ENCODE results near the gene MYLK3.
A peak's percentile ranks its signal among the peaks of the same experiment; 100 is the strongest.

MYLK3 gene

DNA sequence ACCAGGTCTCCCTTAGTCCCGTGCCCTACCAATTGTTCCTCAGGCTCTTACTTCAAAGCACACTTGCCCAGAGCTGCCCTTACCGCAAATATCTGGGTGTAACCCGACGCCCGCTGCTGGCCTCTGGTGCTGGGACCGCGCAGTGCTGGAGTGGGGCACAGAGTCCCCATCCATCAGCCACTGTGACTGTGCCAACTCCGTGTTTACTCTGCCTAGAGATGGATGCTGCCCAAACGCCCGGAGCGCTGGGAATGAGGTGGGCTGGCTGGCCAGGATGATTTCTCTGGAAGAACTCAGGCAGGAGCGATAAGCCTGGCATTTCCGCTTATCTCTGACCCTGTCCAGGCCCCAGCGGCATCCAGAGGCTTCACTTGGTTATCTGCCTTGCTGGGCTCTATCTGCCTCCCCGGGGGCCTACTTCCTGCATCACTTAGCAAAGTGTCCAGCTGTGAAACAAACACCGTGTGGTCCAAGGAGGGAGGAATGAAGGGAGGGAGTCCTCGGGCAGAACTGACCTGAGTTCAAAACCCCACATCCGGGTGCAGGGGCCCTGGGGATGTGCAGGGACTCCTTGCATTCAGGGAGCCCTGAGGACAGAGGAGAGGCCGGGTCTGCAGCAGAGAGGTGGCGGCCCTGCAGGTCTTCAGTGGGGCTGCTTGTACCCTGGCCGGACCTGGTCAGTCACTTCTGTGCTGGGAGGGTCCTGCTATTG lies 9.4 kb upstream of the MYLK3 start:
- no peak for DNase-seq (ENCODE audit: low read depth in 2 of 2)

DNA sequence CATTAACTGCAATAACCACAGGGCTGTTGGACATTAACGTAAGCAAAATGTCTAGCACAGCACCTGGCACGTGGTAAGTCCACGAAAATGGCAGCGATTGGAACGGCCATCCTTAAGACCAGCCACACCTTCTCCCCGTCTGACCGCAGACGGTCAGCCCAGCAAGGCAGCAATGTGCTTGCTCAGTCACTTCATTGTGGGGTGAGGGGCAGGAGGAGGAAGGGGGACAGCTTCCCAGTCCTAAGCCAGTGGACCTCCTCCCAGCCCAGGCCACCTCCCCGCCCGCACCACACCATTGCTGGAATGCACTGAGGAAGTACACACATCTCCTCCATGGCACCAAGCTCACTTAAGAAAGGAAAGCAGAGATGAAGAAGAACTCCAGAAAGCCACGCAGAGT lies 8.6 kb upstream of the MYLK3 start:
- no peak for DNase-seq (ENCODE audit: low read depth in 2 of 2)

- no peak for DNase-seq (ENCODE audit: low read depth in 2 of 2)
Measured at GRCh38 chr16:46753015-46753414, 4.9 kb upstream of the MYLK3 start.

DNA sequence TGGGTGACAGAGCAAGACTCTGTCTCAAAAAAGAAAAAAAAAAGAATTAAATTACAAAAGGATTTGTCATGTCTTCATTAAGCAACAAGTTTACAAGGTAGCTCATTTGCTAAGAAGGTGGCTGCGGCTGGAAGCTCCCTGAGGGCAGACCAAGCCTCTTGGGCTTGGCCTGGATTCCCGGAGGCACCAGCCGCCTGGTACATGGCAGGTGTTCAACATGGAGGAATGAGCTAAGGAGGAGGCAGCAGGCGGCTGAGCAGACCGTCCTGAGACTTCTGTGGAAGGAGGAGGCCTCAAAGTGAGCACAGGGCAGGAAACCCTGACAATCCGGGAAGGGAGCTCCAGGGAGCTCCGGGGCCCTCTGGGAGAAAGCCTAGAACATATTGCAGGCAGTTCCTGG lies 3.2 kb upstream of the MYLK3 start:
- DNase-seq (ENCODE audit: low read depth in 2 of 2), result no peak

- DNase-seq (ENCODE audit: low read depth in 2 of 2), result no peak
Measured at GRCh38 chr16:46748775-46749705, 896 bp upstream of the MYLK3 start.

GRCh38 chr16:46746821-46747776 lies 1.0 kb downstream of the MYLK3 start:
- no peak for DNase-seq (ENCODE audit: low read depth in 2 of 2)

DNA sequence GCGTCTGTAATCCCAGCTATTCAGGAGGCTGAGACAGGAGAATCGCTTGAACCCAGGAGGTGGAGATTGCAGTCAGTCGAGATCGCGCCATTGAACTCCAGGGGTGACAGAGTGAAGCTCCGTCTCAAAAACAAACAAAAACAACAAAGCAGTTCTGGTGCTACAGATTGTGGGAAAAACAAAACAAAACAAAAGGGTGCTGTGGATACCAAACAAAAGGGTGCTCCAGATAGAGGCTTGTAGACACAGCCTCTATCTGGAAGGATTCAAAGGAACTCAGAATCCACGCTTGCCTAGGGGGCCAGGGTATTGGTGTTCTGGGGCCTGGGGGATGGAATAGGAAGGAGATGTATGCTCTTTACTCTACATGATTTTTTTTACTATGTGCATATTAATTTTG lies 2.5 kb downstream of the MYLK3 start:
- DNase-seq (ENCODE audit: low read depth in 2 of 2), result no peak

DNA sequence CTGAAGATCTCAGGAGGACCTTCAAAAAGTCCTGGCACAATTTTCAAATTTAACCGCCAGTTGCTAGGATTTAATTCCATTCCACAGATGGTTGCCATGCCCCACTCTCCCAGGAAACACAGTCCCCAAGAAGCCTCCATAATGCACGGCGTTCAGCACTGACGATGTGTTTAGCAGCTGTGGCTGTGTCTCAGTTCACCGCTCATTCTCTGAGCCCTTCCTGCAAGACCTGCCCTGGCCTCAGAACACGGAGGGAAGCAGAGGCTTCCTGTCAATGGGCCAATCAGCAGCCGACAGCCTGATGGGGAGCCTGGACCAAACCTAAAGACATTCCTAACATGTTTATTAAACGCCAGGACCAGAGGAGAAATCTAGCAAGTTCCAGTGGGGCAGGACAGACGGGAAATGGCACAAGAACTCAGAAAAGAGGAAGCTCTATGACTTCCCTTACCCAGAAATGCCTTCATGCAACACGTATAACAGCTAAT lies 4.9 kb downstream of the MYLK3 start:
- DNase-seq (ENCODE audit: low read depth in 2 of 2), result peak in 1 of 2 experiments; percentile 3

- DNase-seq (ENCODE audit: low read depth in 2 of 2), result no peak
Measured at GRCh38 chr16:46739934-46740333, 8.2 kb downstream of the MYLK3 start.

DNA sequence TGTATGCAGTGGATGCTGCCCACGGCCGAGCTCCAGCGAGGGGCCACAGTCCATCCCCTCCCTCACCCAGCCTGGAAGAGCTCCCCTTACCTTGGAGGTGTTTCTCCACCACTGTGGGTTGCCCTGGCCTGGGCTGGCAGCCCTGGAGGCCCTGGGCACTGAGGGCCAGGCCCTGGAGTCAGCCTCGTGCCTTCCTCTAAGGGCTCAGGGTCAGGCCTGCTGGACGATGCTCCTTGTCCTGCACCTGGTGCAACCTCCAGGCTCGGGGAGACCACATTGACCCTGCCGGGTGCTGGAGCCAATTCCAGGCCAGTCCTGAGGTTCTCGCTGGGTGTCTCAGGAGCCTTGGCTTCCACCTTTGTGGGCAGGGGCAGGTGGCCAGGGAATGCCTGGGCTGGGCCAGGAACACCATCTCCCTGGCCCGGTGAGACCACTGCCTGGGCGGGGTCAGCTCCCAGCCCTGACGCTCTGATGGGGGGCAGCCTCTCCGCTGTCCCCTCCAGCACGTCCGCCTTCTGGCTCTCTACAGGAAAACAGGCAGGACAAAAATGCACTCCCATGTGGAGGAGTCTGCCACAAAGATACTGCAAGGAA lies 10.4 kb downstream of the MYLK3 start:
- no peak for DNase-seq (ENCODE audit: low read depth in 2 of 2)

DNA sequence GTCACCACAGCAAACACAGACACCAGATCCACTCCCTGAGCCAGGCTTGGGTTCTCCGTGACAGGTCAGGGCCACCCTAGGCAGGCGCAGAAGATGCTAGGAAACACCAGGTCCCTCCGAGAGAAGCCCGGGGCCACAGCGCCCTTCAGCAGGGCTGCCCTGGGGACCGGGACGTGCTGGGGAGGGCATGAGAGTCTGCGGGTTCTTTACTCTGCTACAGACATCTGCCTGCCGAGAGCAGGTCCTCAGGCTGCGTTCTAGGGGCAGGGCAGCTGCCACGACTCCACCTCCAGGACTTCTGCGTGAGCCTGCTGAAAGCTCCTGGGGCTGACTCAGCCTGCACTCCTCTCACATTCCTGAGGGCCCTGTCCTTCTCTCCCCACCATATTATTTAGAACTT lies 11.4 kb downstream of the MYLK3 start:
- no peak for DNase-seq (ENCODE audit: low read depth in 2 of 2)

- DNase-seq (ENCODE audit: low read depth in 2 of 2), result no peak
Measured at GRCh38 chr16:46733319-46733830, 14.8 kb downstream of the MYLK3 start.

DNA sequence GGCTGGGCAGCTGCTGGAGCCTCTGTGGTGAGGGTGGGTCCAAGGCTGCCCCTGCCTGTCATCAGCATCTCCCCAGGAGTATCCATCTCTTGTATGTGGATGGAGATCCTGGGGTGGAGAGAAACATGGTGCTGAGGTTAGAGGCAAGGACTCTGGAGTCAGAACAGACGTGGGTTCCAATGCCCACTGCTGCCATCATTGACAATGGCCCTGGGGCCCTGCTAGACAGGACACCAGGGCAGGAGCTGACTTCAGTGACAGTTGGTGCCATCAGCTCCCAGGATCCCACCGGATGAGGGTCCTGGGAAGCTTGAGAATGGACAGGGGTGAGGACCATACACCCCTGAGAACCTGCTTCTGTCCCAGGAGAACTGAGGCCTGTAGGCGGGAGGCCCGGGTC lies 15.6 kb downstream of the MYLK3 start:
- DNase-seq (ENCODE audit: low read depth in 2 of 2), result no peak

- DNase-seq (ENCODE audit: low read depth in 2 of 2), result no peak
Measured at GRCh38 chr16:46731691-46732555, 16.2 kb downstream of the MYLK3 start.

DNA sequence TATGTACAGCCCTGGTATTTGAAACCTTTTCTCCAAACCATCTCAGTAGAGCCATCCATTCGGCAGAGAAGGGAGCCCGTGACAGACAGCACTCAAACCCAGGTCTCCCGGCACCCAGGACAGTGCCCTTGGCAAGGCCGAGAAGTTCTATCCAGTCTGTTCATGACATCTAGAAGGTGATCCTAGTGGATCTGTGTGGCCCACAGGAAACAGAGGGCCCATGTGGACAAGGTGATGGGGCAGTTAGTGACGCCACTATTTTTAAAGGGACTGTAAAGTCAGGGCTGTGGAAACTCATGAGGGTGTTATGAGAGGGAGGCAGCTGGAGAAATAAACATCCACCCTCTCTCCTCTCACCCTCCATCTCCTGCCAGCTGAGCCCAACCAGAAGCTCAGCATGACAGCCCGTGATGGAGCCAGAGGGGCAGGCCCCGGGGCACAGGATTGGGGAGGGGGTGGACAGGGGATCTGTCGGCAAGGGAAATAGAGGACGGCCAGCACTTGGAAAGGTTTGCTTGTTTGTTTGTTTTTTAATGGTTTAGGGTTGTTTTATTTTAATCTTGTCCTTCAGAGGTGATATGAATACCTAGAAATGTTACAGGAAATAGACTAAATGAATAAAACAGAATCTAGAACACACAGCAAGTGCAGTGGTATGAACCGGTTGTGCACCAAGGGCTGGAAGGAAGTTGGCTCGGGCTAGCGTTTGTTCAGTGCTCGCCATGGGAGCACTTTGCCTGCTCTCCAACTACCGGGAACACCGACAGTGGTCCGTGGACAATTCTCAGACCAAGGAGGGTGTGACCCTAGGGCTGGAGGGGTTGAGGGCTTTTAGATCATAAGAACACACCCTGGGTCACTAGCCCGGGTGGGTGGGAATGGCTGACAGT lies 17.1 kb downstream of the MYLK3 start:
- no peak for DNase-seq (ENCODE audit: low read depth in 2 of 2)

DNA sequence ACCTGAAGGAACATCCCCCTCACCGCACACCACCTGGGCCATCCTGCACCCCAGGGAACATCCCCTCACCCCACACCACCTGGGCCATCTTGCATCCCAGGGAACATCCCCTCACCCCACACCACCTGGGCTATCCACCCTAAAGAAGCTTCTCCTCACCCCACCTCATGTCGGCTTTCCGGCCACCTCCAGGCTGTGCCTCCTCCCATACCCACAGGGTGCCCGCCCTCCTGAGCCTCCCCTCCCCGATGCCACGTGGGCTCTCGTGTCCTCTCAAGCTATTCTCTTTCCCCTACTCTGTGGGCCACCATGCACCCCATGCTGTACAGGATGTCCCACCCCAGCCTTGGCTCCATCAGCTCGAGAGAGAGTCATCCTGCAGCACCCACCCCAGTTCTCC lies 18.0 kb downstream of the MYLK3 start:
- DNase-seq (ENCODE audit: low read depth in 2 of 2), result no peak

GRCh38 chr16:46729326-46729995 lies 18.7 kb downstream of the MYLK3 start:
- DNase-seq (ENCODE audit: low read depth in 2 of 2), result no peak

GRCh38 chr16:46728806-46729205 lies 19.3 kb downstream of the MYLK3 start:
- DNase-seq (ENCODE audit: low read depth in 2 of 2), result no peak

DNA sequence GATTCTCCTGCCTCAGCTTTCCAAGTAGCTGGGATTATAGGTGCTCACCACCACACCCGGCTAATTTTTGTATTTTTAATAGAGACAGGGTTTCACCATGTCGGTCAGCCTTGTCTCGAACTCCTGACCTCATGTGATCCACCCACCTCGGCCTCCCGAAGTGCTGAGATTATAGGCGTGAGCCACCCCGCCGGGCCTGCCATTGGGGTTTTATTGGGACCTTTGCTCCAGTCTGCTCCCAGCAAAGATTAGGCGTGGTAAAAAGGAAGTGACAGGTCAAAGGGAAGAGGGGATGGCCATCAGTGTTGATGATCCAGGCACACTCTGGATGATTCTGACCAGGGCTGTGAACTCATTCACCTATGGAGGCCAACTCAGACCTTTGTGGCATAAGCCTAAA lies 20.5 kb downstream of the MYLK3 start:
- no peak for DNase-seq (ENCODE audit: low read depth in 2 of 2)

Measured in fibroblast of skin of left biceps (primary cell).